GM15510 (cell line): ENCODE results near the gene RAB25.

Source experiments
- POLR2A ChIP-seq: IDR thresholded peaks from 3 replicates; pipeline ENCODE4 v1.6.1; 2011; ENCODE audit warnings: borderline replicate concordance; ENCODE audit not compliant: insufficient read length; ENCODE audit errors: extremely low read depth

The RAB25 gene

DNA sequence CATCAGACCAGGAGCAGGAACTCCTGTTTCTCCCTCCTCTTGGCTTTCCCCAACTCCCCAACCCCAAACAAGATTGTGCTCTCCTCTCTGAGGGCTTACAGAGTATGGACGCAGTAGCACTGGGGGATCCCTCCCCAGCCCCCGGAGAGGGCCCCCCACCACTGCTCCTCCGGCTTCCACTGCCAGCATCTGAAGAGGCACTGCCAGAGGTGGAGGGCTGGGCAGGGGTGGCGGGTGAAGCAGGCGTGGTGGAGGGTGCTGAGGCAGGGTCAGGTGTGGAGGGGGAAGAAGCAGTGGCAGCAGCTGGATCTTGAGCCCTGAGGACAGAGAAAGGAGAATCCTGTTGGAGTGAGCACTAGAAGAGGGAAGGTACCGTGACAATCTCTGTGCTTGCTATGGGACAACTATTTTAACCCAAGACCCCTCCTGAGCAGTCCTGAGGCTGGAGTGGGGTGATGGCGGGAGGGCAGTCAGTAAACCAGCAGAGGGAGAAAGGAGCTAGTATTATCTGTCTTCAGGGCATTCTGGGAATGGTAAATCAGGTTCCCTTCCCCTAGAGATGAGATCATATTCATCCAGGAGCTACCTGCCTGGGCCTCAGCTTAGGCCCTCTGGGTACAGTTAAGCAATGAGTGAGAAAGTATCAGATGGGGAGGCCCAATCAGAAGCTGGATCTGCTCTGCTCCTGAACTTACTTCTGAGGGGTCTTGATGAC, 9.8 kb upstream of the RAB25 start:
- TF ChIP-seq POLR2A, result no peak

- TF ChIP-seq POLR2A, result peak; percentile 16
Observed at GRCh38 chr1:156052862-156053767, 7.8 kb upstream of the RAB25 start.

GRCh38 chr1:156053768-156054499, 7.0 kb upstream of the RAB25 start, which contains the start of gene UBQLN4:
UBQLN4 (minus strand) TSS chr1:156053798; CDS start chr1:156053701, 97 bp downstream.
- peak; percentile 1 for TF ChIP-seq POLR2A

DNA sequence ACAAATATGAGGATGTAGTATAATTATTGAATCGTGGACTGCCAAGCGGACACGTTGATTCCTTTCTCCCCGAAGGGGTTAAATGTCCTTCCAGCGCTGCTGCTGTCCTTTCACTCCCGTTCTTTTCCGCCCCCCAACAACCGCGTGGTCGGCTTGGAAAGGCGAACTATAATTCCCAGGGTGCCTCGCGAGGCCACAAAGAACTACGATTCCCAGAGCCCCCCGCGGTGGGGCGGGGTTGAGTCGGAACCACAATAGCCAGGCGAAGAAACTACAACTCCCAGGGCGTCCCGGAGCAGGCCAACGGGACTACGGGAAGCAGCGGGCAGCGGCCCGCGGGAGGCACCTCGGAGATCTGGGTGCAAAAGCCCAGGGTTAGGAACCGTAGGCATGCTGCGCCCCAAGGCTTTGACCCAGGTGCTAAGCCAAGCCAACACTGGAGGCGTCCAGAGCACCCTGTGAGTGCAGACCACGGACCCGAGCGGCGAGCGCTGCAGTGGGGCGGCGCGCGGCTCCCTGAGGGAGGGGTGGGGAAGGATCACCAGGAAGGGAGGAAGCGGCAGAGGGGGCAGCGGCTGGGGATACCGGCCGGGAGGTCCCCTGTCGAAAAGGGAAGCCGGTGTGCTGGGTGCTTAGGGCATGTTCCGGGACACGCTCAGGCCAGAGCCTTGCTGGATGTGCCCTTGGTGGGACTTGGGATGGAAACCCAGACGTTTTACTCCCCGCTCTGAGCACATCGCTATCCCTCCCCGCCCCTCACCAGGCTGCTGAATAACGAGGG, 6.3 kb upstream of the RAB25 start, which contains the start of gene LAMTOR2:
LAMTOR2 (plus strand) TSS at position 283 of the 781 bp plus-strand sequence; CDS start at position 391, 108 bp downstream.
- TF ChIP-seq POLR2A, result peak; percentile 78

DNA sequence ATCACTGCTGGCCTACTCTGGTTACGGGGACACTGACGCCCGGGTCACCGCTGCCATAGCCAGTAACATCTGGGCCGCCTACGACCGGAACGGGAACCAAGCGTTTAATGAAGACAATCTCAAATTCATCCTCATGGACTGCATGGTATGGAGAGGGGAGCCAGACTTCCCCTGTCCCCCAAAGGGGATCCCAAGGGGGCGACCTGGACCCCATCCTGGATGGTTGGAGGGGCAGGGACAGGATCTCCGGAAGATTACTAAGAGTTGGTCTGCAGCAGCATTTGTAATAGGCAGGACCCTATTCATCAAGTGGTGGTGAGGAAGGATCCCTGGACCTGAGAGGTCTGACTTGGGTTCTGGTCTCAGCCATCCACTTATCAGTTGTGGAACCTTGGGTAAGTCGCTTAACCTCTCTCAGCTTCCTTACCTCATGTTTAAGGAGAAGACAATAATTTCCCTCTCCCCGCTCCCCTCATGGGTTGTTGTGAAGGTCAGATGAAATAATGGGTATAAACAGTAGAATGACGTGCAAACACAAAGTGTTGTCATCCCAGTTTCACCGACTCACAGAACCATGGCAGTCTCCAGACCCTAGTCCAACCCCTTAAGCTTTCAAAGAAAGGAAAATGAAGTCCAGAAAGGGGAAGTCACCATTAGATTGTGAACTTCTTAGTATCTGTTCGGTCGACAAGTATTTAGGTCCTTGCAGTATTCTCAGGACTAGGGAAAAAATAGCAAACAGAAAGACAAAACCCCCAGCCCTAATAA, 5.5 kb upstream of the RAB25 start:
- no peak for TF ChIP-seq POLR2A

DNA sequence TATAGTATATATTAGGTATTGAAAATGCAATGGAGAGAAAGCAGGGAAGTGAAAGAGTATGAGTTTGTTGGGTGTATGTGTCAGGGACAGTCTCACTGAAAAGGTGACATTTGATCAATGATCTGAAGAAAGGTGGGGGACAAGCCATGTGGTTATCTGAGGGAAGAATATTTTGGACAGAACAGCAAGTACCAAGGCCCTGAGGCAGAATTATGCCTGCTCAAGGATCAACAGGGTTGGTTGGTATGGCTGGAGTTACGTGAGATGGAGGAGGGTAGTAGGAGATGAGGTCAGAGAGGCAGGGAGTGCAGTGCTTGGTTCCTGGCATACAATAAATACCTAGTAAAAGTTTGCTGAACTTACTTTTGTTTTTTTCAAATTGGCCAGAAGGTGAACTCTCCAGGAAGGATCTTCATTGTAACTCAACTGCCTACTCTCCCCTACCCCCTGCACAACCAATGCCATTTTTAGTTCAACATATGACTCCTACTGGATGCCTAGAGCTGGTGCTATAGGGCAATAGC, 4.6 kb upstream of the RAB25 start:
- TF ChIP-seq POLR2A, result no peak

- TF ChIP-seq POLR2A, result no peak
Observed at GRCh38 chr1:156062189-156062588, 1.2 kb downstream of the RAB25 start.

DNA sequence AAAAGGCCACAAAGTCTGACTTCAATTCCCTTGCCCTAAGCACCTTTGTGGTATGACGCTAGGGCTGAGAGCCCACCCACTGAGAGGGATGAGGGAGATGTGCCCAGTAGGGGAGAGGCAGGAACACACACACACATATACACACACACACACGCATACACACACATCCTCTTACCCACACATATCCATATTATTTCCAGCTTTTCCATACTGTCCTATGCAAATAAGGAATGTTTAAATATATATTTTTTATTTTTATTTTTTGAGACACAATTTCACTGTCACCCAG, 3.0 kb downstream of the RAB25 start:
- no peak for TF ChIP-seq POLR2A

DNA sequence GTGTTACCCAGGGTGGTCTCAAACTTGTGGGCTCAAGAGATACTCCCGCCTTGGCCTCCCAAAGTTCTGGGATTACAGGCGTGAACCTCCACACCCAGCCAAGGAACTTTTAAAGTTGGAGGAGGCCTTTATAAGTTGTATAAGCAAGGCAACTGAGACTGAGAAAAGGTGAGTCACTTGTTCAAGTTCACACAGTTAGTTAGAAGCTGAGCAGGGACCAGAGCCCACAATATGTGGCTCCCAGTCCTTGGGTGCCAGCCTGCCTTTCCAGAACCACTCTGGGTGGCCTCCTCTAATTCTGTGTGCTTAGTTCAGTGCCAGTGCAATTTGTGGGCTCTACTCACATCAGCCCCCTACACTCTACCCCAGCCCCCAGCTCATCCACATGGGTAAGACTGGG, 3.7 kb downstream of the RAB25 start:
- TF ChIP-seq POLR2A, result no peak

DNA sequence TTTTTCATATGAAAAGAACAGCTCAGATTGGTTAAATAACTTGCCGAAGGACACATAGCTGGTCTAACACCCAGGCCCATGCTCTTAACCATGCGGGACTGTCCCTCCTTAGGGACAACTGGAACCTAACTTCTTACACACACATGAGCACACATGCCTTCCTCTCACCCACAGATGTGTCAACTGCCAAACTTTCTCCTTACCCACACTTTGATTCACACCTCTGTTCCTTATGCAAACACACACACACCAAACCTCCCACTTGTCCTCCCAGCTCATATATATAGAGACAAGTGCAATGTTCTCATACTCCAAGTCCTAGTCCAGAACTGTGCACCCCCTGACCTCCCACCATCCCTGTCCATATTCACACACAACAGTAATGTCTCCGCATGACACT, 4.3 kb downstream of the RAB25 start:
- TF ChIP-seq POLR2A, result no peak

DNA sequence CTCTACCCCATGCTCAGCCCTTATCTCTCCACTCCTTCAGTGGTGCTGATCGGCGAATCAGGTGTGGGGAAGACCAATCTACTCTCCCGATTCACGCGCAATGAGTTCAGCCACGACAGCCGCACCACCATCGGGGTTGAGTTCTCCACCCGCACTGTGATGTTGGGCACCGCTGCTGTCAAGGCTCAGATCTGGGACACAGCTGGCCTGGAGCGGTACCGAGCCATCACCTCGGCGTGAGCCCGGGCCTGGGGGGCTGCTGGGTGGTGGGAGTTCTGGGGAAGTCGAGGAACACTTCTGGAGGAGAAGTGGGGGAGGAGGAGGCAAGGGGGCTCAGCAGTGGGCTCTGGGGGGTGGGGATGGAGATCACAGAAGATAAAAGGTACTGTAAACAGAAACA, 4.9 kb downstream of the RAB25 start:
- TF ChIP-seq POLR2A, result no peak

- TF ChIP-seq POLR2A, result no peak
Observed at GRCh38 chr1:156067262-156067661, 6.3 kb downstream of the RAB25 start.
